GM18907 (cell line): ENCODE measurements around the gene RHBDL1.
"Not testable (repeated sequence)": the region's sequence is repeated elsewhere in the genome, so short reads cannot be mapped to it uniquely, and the experiment has no call there.

ENCODE experiments used
- ATAC-seq: cut with Tn5 transposase; IDR thresholded peaks from one replicate; pipeline ENCODE4 v1.9.1; 2021; ENCODE audit warnings: mild to moderate bottlenecking, moderate library complexity; ENCODE audit not compliant: unreplicated experiment

RHBDL1 gene

DNA sequence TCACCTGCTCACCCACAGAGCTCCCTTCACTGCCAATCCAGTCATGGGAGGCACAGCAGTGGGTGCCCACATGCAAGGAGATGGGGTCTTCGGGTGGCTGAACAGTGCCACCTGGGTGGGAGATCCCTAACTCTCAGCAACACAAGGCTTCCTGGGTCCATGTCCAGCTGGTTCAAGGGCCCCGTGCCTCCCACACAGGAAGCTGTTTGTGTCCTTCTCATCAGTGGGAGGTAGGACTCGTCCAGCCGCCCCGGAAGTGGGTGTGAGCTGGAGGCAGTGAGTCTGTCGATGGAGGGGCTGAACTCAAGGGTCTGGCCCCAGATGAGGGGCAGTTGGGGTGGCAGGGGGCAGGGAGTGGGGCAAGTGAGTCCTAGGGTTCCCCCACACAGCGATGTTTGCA lies 28.6 kb downstream of the RHBDL1 start:
- no peak for ATAC-seq

DNA sequence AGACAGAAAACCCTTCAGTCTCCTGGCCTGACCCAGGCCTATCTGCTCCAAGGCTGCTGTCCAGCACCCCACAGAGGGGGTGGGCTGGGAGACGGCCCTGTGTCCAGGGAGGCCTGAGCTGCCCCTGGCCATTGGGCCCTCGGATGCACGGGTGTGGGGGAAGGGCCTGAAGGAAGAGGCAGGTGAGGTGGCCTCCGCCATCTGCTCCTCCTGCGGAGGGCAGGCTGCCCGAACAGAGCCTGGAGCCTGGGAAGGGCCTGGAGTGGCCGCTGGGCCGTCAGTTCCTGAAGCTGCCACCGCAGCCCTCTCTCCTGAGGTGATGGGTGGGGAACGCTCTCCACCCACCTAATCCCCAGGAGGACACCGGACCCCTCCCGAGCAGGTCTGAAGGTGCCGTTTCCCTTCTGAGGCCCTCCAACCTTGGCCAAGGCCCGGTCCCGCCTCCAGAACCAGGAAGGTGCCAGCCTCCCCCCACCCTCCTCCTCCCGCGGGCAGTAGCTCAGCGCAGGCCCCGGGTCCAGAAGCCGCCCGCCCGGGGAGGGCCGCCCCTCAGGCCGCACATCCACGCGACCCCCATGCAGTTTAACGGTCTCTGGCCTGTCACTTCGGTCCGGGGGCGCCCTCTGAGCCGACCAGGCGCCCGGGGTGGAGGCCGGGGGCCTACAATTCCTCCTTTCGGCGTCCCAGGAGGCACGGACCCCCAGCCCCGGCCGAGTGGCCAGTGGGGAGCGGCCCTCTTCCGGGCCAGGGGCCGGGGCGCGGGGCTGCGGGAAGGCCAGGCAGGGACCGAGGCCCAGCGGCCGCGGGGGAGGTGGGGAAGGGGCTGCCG lies 29.3 kb downstream of the RHBDL1 start:
- ATAC-seq: no peak

DNA sequence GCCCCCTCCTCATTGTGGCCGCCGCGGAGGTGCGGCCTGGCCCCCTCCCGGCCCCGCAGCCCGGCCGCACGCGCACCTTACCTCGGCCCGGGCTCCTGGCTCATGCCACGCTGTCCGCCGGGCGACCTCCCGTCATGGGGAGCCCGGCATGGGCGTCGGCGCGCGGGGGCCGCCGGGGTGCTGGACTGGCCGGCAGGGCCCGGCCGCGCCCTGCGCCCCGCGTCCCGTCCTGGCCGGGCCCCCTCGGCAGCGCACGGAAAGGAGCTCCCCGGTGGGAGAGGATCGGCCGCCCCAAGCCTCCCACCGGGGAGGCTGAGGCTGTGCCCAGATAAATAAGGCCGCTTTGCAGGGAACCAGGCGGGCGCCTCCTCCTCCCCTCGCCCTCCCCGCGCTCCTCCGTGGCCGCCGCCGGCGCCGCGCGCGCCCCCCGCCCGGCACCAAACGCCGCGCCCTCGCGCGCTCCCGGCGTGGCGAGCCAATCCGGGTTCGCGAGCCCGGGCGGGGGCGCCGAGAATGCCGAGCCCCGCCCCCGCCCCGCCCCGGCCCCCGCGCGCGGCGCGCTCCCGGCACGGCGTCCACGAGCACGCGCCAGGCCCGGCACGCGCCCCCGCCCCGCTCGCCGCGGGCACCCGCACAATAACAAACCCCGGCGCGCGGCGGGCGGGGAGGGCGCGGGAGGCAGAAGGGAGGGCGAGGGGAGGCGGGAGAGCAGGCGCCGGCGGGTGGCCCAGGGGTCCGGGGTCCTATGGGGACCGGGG lies 30.1 kb downstream of the RHBDL1 start, which contains the start of gene FBXL16:
Gene FBXL16 (minus strand): TSS at position 371 of the 758 bp plus-strand sequence. CDS start 8,396 bp downstream, outside the sequence.
- ATAC-seq: no peak

DNA sequence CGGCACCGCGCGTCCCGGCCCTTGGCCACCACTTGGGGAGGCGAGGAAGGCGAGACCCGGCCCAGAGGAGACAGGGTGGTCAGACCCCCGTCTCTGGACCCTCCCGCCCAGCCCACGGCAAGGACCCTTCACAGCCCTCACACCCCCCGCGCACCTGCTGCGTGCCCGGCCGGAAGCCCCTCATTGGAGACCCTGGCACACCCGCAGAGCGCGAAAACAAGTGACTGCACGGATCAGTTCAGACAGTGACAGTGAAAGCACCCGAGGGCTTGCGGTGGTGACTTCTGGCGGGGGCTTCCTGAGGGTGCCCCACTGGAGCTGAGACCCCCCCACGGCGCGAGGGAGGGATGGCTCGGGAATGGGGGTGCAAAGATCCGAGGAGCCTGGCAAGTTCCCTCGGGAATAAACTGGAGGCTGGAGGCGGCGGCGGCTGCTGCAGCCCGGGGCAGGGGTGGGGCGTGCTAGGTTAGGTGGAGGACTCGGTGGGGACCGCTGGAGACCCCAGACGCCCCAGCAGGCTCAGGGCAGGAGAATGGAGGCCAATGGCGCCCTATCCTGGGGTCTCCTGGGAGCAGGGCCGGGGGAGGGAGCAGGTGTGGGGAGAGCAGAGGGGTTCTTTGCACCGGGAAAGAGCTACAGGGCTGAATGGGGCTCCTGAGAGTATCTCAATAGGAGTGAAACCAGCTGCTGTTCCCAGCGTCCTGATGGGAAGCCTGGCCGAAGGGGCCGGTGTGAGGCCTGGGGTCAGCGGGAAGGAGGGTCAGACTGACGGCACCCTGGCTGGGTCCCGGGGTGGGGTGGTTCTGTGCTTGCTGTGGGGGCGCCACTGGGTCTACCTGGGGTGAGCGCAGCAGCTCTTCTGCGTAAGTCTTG lies 31.0 kb downstream of the RHBDL1 start:
- no peak for ATAC-seq

DNA sequence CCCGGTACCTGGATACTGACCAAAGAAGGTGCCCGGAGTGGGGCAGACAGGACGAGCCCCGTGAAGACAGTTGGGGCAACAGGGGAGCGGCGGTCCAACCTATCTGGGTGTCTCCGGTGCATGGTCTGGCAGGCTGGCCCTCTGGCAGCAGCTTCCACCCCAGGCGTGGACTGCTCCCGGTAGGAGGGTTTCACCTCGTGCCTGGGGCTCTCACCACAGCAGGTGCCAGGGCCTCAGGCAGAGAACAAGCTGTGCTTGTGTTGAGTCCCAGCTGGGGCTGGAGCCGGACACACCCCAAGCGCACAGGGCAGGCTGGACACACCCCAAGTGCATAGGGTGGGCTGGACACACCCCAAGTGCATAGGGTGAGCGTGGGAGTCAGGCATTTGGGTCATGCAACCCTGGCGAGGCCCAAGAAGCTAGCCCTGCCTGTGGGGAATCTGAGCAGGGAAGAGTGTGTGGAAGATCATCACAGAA lies 31.6 kb downstream of the RHBDL1 start:
- no peak for ATAC-seq

DNA sequence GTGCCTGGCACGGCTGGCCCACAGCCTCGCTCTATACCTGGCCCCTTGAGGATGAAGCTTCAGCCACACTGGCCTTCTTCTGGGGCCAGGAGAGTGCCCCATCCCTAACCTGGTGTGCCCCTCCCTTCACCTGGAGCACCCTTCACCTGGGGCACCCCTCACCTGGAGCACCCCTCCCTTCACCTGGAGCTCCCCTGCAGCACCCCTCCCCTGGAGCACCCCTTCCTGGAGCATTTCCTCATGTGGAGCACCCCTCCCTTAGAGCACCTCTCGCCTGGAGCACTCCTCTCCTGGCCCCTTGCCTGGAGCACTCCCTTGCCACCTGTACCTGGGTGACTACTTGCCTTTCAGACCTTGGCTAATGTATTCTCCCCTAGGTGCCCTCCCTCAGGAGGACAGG lies 32.5 kb downstream of the RHBDL1 start:
- no peak for ATAC-seq

DNA sequence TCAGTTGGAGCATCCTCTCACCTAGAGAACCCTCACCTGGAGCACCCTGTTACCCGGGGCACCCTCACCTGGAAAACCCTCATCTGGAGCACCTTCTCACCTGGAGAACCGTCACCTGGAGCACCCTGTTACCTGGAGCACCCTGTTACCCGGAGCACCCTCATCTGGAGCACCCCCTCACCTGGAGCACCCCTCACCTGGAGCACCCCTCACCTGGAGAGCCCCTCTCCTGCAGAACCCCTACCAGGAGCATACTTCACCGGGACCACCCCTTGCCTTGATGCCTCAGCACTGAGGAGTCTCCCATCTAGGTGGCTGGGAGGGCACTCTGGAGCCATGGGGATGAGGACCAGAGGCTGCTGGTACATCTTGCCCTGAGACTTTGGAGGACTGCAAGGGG lies 33.5 kb downstream of the RHBDL1 start:
- ATAC-seq: no peak

DNA sequence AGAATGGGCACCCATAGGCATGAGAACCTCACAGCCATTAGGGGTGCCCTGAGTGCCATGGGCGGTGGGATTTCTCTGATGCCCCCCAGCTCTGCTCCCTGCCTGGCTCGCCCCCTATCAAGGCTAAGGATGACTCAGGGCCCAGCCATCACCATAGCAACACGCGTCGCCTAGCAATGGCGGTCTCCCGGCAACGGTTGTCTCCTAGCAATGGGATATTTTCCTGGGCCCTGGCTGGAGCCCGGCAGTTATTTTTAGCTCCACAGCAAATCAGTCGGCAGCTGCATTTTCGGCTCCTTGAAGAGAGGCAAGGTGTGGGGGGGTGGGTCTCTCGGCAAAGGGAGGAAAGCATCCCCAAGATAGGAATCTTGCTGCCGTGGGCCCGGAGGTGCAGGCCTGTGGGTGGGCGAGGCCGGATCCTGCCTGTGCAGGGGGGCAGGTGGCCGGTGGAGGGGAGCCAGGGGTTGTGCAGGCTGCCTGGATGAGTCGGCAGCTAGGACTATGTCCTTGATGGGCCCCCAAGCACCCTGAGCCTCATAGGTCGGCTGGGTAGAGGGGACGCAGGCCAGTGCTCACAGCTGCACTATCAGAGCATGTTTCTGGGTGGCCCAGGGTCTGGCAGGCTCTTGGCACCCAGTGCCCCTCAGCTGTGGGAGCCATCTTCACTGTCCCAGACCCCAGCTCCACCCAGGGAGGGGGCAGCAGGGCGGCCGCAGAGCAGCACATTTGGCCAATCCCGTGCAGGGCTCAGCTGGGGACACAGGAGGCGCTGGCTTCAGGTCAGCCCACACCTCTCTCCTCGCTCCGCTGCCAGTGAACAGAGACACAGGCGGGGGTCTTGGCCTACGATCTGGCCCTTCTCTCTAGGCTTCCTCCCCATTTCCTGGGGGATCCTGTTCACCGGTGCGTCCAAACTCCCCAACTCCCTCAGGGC lies 34.4 kb downstream of the RHBDL1 start:
- no peak for ATAC-seq

DNA sequence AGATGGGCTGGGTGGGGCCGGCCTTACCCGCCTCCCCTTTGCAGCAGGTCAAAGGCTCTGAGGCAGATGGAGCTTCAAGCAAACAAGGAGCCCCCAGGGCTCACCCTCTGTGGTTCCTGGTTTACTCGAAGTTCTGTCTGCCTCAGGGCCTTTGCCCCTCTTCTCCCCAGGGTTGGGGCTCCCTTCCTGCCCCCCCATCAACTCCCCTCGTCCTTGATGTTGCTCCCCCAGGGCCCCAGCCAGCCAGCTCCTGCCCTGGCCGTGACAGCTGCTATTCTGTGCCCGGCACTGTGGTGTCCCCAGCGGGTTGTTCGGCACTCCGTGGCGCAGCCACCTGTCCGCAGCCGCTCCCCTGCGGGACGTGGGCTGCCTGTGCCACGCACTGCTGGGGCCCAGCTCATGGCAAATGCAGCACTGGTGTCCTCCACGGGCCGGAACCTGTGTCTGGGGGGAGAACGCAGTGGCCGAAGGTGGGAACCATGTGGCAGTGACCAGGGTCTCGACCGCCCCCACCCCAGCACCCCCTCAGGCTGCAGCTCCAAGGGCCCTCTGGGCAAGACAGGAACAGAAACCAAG lies 35.1 kb downstream of the RHBDL1 start:
- ATAC-seq: no peak

DNA sequence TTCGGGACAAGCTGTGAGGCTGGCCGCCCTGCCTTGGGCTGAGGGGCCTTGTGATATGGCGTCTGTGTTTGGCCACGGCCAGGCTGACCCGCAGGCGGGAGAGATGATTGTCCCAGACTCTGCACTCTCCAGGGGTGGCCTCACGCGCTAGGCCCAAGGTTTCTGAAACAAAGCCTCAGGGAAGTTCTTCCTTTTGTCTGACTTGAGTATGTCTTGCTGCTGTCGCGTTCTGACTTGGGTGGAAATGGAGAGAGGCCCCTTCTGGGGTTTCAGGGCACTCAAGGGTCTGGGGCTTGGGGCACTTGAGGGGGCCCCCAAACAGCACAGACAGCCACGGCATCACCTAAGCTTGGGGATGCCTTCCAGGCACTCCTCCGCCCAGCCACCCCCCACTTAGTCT lies 35.6 kb downstream of the RHBDL1 start:
- ATAC-seq: no peak

DNA sequence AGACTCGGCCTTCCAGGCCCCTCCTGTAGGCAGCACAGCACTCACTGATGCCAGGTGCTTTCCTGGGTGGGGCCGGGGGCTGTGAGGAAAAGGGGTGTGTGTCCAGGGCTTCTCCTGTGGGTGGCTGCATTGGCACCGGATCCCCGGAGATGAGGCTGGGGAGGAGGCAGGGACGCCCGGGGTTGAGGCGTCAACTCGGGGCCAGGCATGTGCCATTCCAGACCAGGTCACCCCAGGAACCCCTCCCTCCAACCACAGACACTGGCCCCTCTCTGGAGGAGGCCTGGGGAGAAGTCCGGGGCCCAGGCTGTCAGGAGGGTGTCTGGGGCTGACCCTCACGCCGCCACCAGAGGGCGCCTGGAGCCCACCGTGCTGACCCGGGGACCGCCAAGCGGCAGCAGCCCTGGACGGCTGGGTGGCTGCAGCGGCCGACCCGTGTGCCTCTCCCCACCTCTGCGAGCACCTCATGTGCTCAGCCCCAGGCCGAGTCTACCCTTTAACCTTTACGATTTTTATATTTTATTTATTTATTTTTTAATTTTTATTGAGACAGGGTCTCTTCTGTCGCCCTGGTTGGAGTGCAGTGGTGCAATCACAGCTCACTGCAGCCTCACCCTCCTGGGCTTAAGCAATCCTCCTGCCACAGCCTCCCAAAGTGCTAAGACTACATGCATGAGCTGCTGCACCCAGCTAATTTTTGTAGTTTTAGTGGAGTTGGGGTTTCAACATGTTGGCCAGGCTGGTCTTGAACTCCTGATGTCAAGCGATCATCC lies 36.3 kb downstream of the RHBDL1 start:
- peak; percentile 46 for ATAC-seq

DNA sequence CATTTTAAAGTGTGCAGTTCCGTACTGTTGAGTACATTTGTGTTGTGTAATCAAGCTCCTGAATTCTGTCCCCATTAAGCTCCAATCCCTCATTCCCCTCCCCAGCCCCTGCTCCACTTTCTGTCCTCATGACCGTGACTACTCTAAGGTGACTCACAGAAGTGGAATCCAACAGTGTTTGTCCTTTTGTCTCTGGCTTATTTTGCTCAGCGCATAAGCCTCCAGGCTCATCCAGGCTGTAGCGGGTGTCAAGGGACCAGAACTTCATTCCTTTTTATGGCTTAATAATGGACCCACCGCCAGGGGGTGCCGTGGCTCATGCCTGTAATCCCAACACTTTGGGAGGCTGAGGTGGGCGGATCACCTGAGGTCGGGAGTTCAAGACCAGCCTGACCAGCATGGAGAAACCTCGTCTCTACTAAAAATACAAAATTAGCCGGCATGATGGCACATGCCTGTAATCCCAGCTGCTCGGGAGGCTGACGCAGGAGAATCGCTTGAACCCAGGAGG lies 37.3 kb downstream of the RHBDL1 start:
- not testable (repeated sequence) for ATAC-seq

DNA sequence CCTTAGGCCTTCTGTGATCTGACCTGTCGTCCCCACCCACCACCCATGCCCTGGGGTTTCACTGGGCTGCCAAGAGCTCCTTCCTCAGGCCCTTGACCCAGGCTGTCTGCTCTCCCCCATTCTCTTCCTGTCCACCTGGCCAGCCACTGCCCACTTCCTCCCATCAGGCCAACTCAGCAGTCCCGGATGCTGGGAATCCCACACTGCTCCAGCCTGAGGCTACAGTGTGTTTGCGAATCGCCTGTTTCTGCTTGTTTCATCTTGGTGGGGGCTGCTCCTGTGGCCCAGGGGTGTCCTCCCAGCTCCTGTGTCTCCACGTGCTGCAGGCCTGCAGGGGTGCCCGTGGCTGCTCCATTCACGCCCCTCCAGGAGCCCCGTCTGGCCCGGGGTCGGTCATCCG lies 38.6 kb downstream of the RHBDL1 start:
- ATAC-seq: no peak

DNA sequence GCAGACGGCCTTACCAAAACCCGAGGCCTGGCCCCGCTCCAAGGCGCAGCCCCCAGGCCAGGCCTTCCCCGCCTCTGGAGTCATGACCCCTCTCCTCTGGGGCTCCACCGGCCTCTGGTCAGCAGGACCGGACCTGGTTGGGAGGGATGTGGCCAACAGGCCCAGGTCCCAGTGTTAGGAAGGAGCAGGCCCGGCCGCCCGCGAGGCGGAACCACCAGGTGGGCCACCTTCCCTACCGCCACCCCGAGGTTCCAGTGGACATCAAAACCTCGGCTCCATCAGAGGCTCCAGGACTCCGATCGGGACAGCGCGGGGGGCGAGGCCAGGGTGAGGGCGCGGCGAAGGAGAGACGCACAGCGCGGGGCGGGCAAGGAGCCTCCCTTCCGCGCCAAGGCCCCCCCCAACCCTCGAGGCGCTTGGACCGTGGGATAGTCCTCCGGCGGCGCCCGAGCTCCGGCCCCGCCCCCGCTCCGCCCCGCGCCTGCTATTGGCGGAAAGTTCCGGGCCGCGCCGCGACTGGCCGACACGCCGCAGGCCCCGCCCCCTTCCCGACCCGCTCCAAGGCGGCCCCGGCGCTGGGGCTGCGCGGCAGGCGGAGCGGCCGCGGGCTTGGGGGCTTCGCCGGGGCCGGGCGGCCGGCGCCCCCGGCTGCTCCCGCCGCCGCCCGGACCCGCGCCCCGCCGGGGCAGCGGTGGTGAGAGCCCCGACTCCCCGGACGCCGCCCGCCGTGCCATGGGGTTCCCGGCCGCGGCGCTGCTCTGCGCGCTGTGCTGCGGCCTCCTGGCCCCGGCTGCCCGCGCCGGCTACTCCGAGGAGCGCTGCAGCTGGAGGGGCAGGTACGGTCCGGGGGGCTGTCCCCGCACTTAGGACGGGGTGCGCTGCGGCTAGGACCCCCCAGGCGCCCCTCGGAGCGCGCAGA lies 39.3 kb downstream of the RHBDL1 start, which contains the start of gene METRN:
Gene METRN (plus strand): TSS at position 561 of the 919 bp plus-strand sequence. CDS start 172 bp downstream, at position 733.
- peak; percentile 54 for ATAC-seq

DNA sequence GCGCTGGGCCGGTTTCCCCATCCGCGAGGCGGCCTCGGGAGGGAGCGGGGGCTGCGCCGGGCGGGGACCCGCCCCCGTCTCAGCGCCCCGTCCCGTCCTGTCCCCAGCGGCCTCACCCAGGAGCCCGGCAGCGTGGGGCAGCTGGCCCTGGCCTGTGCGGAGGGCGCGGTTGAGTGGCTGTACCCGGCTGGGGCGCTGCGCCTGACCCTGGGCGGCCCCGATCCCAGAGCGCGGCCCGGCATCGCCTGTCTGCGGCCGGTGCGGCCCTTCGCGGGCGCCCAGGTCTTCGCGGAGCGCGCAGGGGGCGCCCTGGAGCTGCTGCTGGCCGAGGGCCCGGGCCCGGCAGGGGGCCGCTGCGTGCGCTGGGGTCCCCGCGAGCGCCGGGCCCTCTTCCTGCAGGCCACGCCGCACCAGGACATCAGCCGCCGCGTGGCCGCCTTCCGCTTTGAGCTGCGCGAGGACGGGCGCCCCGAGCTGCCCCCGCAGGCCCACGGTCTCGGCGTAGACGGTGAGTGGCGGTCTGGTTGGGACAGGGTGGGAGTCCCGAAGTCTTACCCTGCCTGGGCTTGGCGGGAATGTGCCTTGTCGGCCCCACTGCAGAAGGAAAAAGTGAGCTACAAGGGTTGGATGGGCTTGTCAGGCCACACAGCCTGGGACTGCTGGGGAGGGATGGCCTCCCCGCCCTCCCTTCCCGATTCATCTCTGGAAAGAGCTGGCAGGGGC lies 40.2 kb downstream of the RHBDL1 start:
- peak; percentile 5 for ATAC-seq

DNA sequence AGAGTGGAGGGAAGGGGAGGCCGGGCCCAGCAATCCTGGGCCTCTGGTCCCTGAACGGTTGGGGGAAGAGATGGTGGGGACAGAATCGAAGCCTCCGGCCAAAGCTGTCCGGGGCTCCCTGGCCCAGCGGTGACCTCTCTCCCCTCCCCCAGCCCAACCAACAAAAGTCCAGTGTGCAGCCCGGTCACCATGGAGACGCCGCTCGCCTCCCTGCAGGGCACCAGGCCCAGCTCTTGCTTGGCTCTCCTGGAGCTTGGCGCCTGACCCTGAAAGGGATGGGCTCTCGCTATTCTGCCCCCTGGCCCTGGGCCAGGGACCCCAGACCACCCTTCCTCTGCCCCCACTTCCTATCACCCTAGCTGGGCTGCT lies 40.7 kb downstream of the RHBDL1 start:
- ATAC-seq: no peak
